GM18499 (cell line): ENCODE measurements around the gene GIT1.

Experiments
- ATAC-seq: cut with Tn5 transposase; IDR thresholded peaks from one replicate; pipeline ENCODE4 v1.9.1; 2021; ENCODE audit warnings: moderate number of reproducible peaks; ENCODE audit not compliant: insufficient read depth, unreplicated experiment

GIT1 gene

GRCh38 chr17:29589524-29590410, at the start of gene GIT1:
Gene GIT1, minus strand, starts transcription at chr17:29589648. Its CDS starts 270 bp downstream, at chr17:29589378.
- ATAC-seq = no peak

GRCh38 chr17:29633886-29634285, 44.4 kb upstream of the GIT1 start:
- ATAC-seq = no peak

- ATAC-seq = no peak
These were observed 41.3 kb upstream of the GIT1 start for GRCh38 chr17:29630630-29631193.

GRCh38 chr17:29629839-29630238, 40.4 kb upstream of the GIT1 start:
- no peak for ATAC-seq

GRCh38 chr17:29628644-29629043, 39.2 kb upstream of the GIT1 start:
- ATAC-seq = no peak

GRCh38 chr17:29627951-29628350, 38.5 kb upstream of the GIT1 start:
- ATAC-seq = no peak

GRCh38 chr17:29625037-29625750, 35.7 kb upstream of the GIT1 start:
- no peak for ATAC-seq

- ATAC-seq = no peak
These were observed 35.1 kb upstream of the GIT1 start for GRCh38 chr17:29624586-29624985.

- no peak for ATAC-seq
These were observed 33.8 kb upstream of the GIT1 start for GRCh38 chr17:29623283-29623647.

GRCh38 chr17:29622337-29623282, 33.2 kb upstream of the GIT1 start, which contains the start of gene CORO6:
Gene CORO6, minus strand, starts transcription at chr17:29622912. Its CDS starts 1,491 bp downstream, at chr17:29621421.
- no peak for ATAC-seq

GRCh38 chr17:29621751-29622194, 32.3 kb upstream of the GIT1 start:
- no peak for ATAC-seq

- no peak for ATAC-seq
These were observed 31.5 kb upstream of the GIT1 start for GRCh38 chr17:29620779-29621500.

- no peak for ATAC-seq
These were observed 30.8 kb upstream of the GIT1 start for GRCh38 chr17:29620271-29620670.

- no peak for ATAC-seq
These were observed 29.8 kb upstream of the GIT1 start for GRCh38 chr17:29619251-29619650.

- no peak for ATAC-seq
These were observed 29.0 kb upstream of the GIT1 start for GRCh38 chr17:29618272-29619065.

GRCh38 chr17:29617481-29618271, 28.2 kb upstream of the GIT1 start:
- no peak for ATAC-seq

GRCh38 chr17:29617125-29617480, 27.7 kb upstream of the GIT1 start:
- ATAC-seq = no peak
